ENCODE results near the gene HEXB.
"Not testable (repeated sequence)": the region's sequence is repeated elsewhere in the genome, so short reads cannot be mapped to it uniquely, and the experiment has no call there.

Gene HEXB

DNA sequence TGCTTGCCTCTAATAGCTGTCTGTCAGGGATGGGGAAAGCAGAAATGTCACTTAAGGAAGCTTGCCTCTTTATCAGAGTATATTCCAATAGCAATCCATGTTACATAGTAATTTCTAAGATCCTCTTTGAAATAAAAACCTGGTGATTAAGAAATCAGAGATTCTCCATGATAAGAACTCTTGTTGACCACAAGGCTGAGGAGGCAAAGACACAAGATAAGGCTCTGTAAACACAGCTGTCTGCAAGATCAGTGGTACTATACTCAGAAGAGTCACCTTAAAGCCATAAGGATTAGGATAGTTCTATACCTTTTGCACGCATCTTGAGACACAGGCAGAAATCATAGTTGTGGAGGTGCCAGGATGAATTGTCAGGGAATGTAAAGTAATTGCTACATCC is 40.3 kb downstream of the HEXB start:
- Histone ChIP-seq H3K79me2 (ENCODE audit: insufficient read depth, low read length) (no peaks in the 10 kb centered on the region), H3K9me3 (ENCODE audit: low read length) (no peaks in the 10 kb centered on the region), H3K4me2 (ENCODE audit: low read length) (no peak overlapping the region), H3F3A (ENCODE audit: insufficient read depth, low read length) (no peaks in the 10 kb centered on the region), H3K27me3 (ENCODE audit: insufficient read depth, low read length) (no peaks in the 10 kb centered on the region), H3K27ac (ENCODE audit: low read depth, low read length, poor library complexity, severe bottlenecking) (no peak overlapping the region), H3K9me2 (ENCODE audit: low read depth, low read length) (no peaks in the 10 kb centered on the region), H2AFZ (ENCODE audit: low read length) (no peak overlapping the region), H4K20me1 (ENCODE audit: insufficient read depth, low read length) (no peaks in the 10 kb centered on the region), H3K4me3 (ENCODE audit: low read depth, low read length, poor library complexity, severe bottlenecking) (no peak overlapping the region), H3K4me1 (ENCODE audit: insufficient read depth, low read length, severe bottlenecking) (no peaks in the 10 kb centered on the region), H3K9ac (ENCODE audit: low read length) (no peak overlapping the region), H3K36me3 (ENCODE audit: insufficient read depth, low read length) (peaks cover 55% of the 10 kb centered on the region)
- no peak for TF ChIP-seq EZH2 (IDR thresholded peaks at IDR 0.05; ENCODE audit: borderline replicate concordance, low read length)

DNA sequence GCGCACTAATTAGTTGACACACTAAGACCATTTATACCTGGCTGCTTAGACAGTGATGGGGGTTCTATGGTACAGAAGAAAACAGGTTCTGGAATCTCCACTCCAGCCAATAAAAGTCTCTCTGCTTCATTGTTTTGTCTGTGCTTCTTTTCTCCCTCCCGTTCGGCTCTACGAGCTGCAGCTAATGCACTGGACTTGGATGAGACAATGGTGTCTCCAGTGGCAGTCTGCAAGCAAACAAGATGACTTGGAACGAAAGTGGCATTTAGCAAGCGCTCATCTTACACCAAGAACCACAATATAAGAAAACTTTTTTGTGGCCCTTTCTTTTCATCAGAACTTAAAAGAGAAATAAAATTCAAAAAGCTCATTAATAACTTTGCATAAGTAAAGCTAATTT is 51.7 kb downstream of the HEXB start:
- Histone ChIP-seq H3F3A (ENCODE audit: insufficient read depth, low read length) (no peaks in the 10 kb centered on the region), H3K27ac (ENCODE audit: low read depth, low read length, poor library complexity, severe bottlenecking) (no peak overlapping the region), H3K4me3 (ENCODE audit: low read depth, low read length, poor library complexity, severe bottlenecking) (no peak overlapping the region), H3K4me1 (ENCODE audit: insufficient read depth, low read length, severe bottlenecking) (no peaks in the 10 kb centered on the region), H3K9me2 (ENCODE audit: low read depth, low read length) (no peaks in the 10 kb centered on the region), H3K79me2 (ENCODE audit: insufficient read depth, low read length) (no peaks in the 10 kb centered on the region), H2AFZ (ENCODE audit: low read length) (no peak overlapping the region), H3K36me3 (ENCODE audit: insufficient read depth, low read length) (peaks cover 79% of the 10 kb centered on the region), H3K9ac (ENCODE audit: low read length) (no peak overlapping the region), H3K9me3 (ENCODE audit: low read length) (no peaks in the 10 kb centered on the region), H4K20me1 (ENCODE audit: insufficient read depth, low read length) (no peaks in the 10 kb centered on the region), H3K27me3 (ENCODE audit: insufficient read depth, low read length) (no peaks in the 10 kb centered on the region), H3K4me2 (ENCODE audit: low read length) (no peak overlapping the region)
- no peak for TF ChIP-seq EZH2 (IDR thresholded peaks at IDR 0.05; ENCODE audit: borderline replicate concordance, low read length)
- TF ChIP-seq, protein P1, sequence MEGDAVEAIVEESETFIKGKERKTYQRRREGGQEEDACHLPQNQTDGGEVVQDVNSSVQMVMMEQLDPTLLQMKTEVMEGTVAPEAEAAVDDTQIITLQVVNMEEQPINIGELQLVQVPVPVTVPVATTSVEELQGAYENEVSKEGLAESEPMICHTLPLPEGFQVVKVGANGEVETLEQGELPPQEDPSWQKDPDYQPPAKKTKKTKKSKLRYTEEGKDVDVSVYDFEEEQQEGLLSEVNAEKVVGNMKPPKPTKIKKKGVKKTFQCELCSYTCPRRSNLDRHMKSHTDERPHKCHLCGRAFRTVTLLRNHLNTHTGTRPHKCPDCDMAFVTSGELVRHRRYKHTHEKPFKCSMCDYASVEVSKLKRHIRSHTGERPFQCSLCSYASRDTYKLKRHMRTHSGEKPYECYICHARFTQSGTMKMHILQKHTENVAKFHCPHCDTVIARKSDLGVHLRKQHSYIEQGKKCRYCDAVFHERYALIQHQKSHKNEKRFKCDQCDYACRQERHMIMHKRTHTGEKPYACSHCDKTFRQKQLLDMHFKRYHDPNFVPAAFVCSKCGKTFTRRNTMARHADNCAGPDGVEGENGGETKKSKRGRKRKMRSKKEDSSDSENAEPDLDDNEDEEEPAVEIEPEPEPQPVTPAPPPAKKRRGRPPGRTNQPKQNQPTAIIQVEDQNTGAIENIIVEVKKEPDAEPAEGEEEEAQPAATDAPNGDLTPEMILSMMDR (IDR thresholded peaks at IDR 0.05; ENCODE audit: low read length), result no peak

DNA sequence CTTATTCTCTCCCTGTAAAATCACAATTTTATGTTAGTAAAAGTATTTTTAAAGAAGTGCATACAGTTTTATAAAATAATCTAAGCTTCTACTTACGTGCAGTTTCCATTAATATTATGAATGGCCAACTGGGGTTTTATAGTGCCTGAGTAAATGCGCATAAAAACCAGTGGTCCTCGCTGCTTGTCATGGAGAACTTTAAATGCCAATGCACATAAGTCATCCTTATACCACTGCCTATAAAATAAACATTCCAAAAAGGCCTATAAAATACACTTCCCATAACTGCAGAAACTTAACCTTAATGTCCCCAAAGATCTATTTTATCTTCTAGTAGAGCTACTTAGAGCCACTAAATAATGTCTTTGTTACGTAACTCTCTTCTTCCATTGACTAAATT is 53.4 kb downstream of the HEXB start:
- Histone ChIP-seq H3K9me3 (ENCODE audit: low read length) (no peaks in the 10 kb centered on the region), H3K27ac (ENCODE audit: low read depth, low read length, poor library complexity, severe bottlenecking) (no peak overlapping the region), H4K20me1 (ENCODE audit: insufficient read depth, low read length) (no peaks in the 10 kb centered on the region), H3K4me1 (ENCODE audit: insufficient read depth, low read length, severe bottlenecking) (no peaks in the 10 kb centered on the region), H3K4me2 (ENCODE audit: low read length) (no peak overlapping the region), H3K9ac (ENCODE audit: low read length) (no peak overlapping the region), H3F3A (ENCODE audit: insufficient read depth, low read length) (no peaks in the 10 kb centered on the region), H3K4me3 (ENCODE audit: low read depth, low read length, poor library complexity, severe bottlenecking) (no peak overlapping the region), H3K27me3 (ENCODE audit: insufficient read depth, low read length) (no peaks in the 10 kb centered on the region), H3K36me3 (ENCODE audit: insufficient read depth, low read length) (peaks cover 79% of the 10 kb centered on the region), H2AFZ (ENCODE audit: low read length) (no peak overlapping the region), H3K79me2 (ENCODE audit: insufficient read depth, low read length) (no peaks in the 10 kb centered on the region), H3K9me2 (ENCODE audit: low read depth, low read length) (no peaks in the 10 kb centered on the region)
- TF ChIP-seq, protein P1 (IDR thresholded peaks at IDR 0.05; ENCODE audit: low read length), result no peak
- no peak for TF ChIP-seq EZH2 (IDR thresholded peaks at IDR 0.05; ENCODE audit: borderline replicate concordance, low read length)

DNA sequence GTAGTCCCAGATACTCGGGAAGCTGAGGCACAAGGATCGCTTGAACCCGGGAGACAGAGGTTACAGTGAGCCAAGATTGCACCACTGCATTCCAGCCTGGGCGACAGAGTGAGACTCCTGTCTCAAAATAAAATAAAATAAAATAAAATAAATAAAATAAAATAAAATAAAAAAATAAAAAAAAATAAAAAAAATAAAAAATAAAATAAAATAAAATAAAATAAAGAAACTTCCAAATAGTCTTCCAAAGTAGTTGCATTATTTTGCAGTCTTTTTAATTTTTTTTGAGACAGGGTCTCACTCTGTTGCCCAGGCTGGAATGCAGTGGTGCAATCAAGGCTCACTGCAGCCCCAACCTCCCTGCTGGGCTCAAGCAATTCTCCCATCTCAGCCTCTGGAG is 63.7 kb downstream of the HEXB start:
- not testable (repeated sequence) for H3K27ac ChIP-seq (ENCODE audit: low read depth, low read length, poor library complexity, severe bottlenecking)

More for the DNA sequence above, 63.7 kb downstream of the HEXB start:
- peaks cover 75% of the 10 kb centered on the region for H3K36me3 ChIP-seq (ENCODE audit: insufficient read depth, low read length)
- not testable (repeated sequence) for H3F3A ChIP-seq (ENCODE audit: insufficient read depth, low read length); H4K20me1 ChIP-seq (ENCODE audit: insufficient read depth, low read length); H3K4me2 ChIP-seq (ENCODE audit: low read length); H3K9me3 ChIP-seq (ENCODE audit: low read length); H3K9me2 ChIP-seq (ENCODE audit: low read depth, low read length); H3K4me1 ChIP-seq (ENCODE audit: insufficient read depth, low read length, severe bottlenecking); H3K9ac ChIP-seq (ENCODE audit: low read length); H3K4me3 ChIP-seq (ENCODE audit: low read depth, low read length, poor library complexity, severe bottlenecking); H2AFZ ChIP-seq (ENCODE audit: low read length); H3K79me2 ChIP-seq (ENCODE audit: insufficient read depth, low read length); H3K27me3 ChIP-seq (ENCODE audit: insufficient read depth, low read length)

Measured in OCI-LY1 (cell line).